Fibroblast of skin of abdomen (primary cell): ENCODE results near the gene PLVAP. TPM values are rescaled to one million over a fixed set of nuclear protein-coding genes. Genes with fewer than 3 reads are reported as not detected.

Source experiments
- DNase-seq: peaks from one replicate; pipeline ENCODE4 v3.0.0-alpha.2; 2013
- polyA plus RNA-seq, 2 experiments: library from polyadenylated mRNA; unstranded; fragments of 120-200 nt; gene quantifications; one replicate each; pipeline ENCODE4 v1.2.1, GENCODE V29; 2013; ENCODE audit not compliant: insufficient read length in 2 of 2

Gene PLVAP, protein sequence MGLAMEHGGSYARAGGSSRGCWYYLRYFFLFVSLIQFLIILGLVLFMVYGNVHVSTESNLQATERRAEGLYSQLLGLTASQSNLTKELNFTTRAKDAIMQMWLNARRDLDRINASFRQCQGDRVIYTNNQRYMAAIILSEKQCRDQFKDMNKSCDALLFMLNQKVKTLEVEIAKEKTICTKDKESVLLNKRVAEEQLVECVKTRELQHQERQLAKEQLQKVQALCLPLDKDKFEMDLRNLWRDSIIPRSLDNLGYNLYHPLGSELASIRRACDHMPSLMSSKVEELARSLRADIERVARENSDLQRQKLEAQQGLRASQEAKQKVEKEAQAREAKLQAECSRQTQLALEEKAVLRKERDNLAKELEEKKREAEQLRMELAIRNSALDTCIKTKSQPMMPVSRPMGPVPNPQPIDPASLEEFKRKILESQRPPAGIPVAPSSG
- polyA plus RNA-seq (2013, experiment 1 of 2; ENCODE audit: insufficient read length) = 0.05 TPM
- 0.20 TPM for polyA plus RNA-seq (2013, experiment 2 of 2; ENCODE audit: insufficient read length)

DNA sequence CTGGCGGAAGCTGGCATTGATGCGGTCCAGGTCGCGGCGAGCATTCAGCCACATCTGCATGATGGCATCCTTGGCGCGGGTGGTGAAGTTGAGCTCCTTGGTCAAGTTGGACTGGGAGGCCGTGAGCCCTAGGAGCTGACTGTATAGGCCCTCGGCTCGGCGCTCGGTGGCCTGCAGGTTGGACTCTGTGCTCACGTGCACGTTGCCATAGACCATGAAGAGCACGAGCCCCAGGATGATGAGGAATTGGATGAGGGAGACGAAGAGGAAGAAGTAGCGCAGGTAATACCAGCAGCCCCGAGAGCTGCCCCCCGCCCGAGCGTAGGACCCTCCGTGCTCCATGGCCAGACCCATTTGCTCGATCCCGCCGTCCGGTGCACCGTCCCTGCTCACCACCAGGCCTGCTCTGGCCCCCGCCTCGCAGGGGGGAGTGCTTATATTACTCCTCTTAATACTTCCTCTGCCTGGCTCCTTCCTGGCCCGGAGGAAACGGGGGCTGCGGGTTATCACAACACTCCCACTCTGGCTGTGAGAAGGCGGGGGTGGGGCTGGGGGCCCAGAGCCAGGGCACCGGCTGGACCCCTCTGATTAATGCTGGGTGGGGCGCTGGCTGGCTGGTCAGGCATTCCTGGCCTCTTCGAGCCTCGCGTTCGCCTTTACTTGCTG lies at the start of gene PLVAP:
Gene PLVAP (minus strand): TSS at position 408 of the 666 bp plus-strand sequence. CDS start 54 bp downstream, at position 354.
- no peak for DNase-seq

DNA sequence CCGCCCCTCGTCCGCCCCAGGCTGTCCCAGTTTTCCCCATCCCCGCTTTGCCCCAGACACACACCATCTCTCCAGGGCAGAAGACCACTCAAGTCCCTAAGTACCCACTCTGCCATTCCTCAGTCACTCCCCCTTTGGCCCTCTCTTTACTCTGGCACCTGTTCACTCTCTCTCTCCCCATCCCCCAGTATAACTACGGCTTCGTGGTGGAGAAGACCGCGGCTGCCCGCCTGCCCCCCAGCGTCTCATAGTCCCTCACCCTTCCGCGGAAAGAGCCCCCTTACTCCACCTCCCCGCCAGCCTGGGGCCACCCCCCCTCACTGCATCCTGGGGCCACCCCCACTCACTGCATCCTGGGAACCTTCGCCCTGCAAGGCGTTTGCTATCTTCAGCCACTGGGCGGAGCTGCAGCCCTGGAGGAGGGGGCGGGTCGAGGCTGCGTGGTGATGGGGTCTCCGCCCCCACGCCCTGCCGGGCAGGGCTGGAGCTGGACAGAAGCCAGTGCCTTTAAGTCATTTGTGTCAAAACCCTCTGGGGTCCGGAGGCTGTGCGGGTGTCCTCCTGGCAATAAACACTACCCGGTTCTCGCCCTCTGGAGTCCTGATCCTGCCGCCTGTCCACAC lies 47.7 kb upstream of the PLVAP start:
- no peak for DNase-seq

DNA sequence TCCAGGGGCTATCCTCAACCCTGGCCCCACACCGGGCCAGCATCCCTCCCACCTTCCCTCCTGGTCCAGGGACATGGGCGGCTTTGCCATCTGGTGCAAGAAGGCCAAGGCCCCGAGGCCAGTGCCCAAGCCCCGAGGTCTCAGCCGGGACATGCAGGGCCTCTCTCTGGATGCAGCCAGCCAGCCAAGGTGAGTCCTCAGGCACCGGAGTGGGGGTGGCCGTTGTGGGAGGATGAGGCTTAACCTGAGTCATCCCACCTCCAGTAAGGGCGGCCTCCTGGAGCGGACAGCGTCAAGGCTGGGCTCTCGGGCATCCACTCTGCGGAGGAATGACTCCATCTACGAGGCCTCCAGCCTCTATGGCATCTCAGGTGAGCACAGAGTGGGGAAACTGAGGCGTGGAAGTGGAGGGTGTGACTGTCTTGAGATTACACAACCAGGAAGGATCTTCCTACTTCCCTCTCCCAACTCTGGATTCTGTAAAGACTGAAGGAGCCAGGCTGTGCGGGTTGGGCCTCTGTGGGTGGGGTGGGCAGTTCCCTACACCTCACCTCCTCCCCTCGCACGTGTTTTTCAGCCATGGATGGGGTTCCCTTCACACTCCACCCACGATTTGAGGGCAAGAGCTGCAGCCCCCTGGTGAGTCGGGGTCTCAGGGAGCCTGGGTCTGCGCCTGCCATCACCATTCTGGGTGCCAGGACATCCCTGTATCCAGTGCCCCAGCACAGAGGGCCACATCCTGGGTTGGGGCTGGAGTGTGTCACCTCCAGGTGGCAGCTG lies 46.5 kb upstream of the PLVAP start:
- no peak for DNase-seq

DNA sequence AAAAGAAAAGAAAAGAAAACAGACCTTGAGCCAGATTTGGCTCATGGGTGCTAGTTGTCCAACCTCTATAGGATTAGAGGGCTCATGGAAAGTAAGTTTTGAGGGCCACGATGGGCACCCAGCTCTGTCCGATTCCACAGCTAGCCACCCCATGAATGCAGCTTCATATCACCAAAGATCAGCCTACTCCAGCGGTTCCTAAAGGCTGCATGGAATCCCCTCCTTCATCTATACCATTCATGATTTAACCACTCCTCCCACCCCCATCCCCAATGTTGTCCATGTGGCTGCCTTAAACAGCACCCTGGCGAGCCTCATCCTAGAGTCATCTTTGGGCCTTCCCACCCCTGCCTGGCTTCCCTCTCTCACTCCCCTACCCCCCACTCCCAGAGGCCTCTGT lies 44.8 kb upstream of the PLVAP start:
- DNase-seq = no peak

DNA sequence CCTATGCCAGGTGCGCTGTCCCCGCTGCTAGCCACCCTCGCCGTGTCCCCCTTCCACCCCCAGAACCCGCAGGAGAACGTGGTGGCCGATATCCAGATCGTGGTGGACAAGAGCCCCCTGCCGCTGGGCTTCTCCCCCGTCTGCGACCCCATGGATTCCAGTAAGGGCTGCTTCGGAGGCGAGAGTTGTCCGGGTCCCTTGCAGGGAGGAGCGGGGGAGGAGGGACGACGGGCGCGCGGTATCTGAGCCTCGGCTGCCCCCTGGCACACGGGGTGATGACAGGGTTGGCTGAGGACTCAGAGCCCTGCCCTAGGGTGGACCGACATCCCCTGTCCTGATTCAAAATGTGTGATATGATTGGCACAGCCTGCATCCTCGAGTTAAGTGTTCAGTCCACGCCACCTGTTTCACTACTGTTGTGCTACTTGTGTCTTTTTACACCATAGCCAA lies 43.4 kb upstream of the PLVAP start:
- DNase-seq = no peak

DNA sequence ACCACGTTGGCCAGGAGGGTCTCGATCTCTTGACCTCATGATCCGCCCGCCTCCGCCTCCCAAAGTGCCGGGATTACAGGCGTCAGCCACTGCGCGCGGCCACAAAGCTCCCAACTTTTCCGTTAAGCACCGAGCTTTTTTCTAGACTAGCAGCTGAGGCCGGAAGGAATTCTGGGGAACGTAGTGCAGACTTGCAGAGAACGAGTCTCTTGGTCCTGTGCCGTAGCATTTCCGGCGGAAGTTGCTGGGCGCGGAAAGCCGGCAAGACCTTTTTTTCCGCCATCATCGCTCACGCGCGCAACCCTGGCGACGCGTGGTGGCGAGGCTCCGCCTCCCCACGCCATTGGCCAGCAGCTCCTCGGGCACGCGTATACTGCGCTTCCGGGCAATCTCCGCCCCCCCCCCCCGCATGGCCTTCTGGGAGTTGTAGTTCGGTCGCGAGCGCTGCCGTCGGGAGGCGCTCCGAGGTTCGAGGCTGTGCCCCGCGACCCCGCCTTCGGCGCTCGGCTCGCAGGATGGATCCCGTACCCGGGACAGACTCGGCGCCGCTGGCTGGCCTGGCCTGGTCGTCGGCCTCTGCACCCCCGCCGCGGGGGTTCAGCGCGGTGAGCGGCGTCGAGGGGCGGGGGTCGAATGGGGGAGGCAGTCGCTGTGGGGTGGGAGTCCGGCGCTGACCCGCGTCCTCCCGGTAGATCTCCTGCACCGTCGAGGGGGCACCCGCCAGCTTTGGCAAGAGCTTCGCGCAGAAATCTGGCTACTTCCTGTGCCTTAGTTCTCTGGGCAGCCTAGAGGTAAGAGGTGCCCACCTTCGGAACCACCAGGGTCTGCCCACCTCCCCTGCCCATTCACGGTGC lies 42.7 kb upstream of the PLVAP start, which contains the start of gene MVB12A:
Gene MVB12A (plus strand): TSS at position 427 of the 854 bp plus-strand sequence. CDS start 89 bp downstream, at position 516.
- peak; percentile 100 for DNase-seq

DNA sequence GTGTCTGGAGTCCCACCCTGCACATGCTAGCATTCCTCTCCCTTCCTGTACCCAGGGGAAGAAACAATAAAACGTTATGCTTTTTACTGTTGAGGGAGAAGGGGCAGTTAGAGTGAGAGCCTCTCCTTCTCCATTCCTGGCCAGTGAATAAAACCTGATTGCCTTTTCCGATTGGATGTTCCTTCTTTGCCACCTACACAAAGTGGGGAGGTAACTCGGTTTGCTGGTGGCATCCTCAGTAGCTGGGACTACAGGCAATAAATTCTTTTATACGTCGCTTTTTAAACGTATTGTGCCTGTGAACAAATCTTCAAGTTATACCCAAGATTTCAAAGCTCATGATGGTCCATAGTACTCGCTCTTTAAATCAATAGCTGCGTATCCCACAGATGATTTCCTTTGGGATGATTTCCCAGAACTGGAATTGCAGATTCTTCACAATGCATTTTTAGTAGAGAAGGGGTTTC lies 42.0 kb upstream of the PLVAP start:
- no peak for DNase-seq

DNA sequence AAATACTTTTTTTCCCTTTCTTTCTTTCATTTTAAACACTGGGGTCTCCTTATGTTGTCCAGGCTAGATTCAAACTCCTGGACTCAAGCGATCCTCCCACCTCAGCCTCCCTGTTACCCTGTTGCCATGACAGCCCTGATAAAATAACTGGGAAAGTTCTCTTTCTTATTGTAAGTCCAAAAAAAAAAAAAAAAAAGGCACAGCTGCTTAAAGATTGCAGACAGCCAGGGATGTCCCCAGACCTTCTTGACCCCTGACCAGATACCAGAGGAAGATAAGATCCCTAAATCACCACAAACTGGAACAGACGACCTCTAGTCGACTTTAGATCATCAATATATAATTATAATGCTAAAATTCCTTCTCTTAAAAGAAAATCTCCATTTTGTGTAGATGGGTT lies 41.6 kb upstream of the PLVAP start:
- no peak for DNase-seq

DNA sequence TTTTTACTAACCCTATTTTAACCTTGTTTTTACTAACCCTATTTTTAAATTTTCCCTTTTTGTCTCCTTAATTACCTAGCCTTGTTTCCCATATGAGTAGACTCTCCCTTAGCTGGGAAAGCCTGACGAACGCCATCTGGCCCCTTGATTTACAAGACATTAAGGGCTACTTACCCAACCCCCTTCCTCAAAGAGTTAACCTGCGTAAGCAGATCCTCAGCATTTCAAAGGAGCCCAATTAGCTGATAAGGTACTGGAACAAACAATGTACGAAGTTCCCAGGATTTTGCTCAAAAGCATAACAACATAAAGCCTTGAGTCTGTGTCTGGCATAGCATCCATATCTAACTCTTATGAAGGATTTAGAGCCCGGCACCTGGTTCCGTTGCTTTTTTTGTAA lies 38.0 kb upstream of the PLVAP start:
- no peak for DNase-seq

DNA sequence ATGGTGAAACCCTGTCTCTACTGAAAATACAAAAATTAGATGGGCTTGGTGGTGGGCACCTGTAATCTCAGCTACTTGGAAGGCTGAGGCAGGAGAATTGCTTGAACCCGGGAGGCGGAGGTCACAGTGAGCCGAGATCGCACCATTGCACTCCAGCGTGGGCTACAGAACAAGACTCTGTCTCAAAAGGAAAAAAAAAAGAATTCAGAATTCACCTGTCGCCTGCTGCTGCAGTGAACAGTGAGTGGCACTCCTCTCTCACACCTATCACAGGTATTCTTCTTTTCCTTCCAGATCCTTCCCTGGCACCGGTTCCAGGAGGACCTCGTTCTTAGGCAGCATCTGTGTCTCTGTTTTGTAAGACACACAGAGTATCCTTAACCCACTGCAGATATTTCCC lies 37.0 kb upstream of the PLVAP start:
- no peak for DNase-seq

DNA sequence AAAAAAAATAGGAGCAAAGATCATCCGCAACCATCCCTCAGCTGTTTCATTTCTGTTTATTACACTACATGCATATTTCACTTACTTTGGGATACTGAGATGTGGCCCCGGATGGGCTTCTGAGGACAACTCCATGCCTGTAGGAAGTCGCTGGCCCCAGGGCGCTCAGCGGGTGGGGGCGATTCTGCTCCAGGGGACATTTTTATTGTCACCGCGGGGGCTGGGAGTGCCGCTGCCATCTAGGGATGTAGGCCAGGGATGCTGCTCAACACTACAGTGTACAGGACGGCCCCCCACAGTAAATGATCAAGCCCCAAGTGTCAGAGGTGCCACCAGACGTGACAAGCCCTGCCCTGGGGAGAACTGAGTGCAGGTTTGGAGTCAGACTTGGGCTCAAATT lies 34.7 kb upstream of the PLVAP start:
- no peak for DNase-seq

DNA sequence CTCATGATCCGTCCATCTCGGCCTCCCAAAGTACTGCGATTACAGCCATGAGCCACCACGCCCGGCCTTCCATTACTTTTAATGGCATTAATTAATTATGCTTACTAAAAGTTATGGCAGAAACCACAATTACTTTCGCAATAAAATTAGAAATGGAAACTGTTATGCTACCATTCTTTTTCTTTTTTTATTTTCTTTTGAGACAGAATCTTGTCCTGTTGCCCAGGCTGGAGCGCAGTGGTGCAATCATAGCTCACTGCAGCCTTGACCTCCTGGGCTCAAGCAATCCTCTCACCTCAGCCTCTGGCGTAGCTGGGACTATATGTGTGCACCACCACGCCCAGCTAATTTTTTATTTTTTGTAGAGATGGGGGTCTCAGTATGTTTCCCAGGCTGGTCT lies 32.8 kb upstream of the PLVAP start:
- no peak for DNase-seq

DNA sequence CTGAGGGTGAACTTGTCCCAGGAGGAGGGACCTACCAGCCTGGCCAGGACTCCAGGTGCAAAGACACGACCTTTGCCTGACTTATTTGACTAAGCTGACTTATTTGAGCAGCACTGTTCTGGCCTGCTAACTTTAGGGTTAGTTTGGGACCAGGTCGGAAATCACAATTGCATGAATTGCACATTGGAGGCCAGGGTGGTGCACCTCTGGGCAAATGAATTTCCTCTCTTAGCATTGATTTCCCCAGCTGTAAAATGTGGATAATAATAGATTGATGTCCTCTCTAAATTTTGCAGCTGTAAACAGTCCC lies 29.7 kb upstream of the PLVAP start:
- DNase-seq = no peak

DNA sequence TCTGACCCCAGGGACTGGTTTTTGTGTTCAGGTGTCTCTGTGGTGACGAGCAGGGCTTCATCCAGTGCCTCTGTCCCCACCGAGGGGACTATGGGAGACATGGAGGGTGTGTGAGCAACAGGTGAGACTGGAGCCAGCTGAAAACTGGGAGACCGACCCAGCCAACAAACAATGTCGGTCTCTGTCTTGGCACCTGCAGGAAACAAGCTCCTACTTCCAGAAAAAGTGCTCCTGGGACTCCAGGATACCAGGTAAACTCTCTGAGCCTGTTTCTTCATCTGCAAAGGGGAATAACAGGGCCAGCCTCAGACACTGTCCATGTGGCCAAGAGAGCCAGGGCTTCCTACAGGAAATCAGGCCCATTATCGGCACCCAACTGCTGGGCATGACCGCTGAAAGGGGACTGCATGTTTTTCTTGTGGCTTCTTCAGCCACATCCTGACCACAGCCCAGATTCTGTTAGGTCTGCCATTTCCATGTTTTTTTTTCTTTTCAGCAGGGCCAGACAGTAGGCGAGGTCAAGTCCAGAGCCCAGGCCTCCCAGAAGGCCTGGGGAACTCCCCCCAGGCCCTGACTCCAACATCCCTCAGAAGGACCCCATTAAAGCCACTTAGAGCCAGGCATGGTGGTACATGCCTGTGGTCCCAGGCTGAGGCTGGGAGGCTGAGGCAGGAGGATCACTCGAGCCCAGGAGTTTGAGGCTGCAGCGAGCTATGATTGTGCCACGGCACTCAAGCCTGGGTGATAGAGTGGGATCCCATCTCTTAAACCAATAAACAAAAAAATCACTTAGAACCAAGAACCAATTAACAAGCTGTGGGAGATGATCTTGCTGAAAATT lies 29.1 kb upstream of the PLVAP start:
- no peak for DNase-seq

DNA sequence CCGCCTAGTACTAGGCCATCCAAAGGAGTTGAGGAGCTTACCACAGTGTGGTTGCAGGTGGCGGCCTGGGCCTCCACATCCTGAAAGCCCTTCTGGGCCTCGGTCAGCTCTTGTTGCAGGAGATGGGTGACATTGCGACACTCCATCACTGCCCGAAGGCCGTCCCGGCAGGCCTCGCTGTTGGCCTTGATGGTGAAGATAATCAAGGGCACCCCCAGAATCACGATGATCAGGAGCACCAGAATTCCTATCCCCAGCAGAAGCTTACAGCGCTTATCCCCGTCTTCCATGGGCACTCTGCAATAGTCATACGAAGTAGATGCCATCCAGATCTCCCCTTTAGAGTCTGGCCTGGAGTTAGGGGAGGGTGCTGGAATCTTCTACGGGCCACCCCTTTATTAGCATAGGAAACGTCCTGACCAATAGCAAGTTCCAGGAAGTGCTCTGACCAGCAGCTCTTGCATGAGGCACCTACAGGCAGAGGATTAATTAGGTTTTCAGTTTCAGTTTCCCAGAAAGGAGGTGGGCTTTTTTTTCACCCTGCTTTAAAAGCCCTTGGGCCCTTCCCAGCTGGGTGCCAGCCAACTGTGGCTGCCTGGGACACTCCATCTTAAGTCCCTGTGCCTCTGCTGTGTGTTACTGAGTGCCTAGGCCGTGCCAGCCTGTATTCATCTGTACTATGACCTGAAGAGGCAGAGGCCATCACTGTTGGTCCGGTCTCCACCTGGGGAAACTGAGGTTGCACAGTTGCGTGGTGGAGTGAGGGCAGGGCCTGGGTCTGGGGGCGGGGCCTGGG lies 28.3 kb upstream of the PLVAP start, which contains the start of gene BST2:
Gene BST2 (minus strand): TSS at position 381 of the 796 bp plus-strand sequence. CDS start 55 bp downstream, at position 326.
- peak; percentile 35 for DNase-seq

DNA sequence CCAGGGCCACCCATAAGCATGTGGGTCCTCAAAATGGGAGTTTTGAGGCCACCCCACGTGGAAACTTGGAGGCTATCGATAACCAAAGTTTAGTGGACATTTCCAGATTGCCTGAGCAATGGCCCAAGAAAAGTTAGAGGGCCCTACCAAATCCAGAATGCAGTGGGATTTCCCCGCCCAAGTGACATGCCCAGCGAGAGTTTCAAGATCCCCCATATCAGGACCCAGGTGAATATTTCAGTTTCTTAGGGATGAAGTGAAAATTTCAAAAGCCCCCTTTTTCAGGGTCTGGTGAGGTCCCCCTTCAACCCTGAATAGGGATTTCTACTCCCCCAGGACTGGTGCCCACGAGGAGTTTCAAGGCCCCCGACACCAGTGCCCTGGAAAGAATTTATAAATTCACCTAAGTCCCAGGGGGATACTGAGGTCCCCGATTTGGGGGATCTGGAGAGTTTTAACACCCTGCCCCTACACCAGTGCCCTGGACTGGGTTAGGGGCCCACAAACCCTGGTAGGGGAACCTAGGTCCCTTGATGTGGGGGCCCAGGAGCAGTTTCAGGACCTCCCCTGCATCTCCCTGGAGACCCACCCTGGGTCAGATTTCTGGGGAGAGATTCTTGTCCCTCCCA lies 27.6 kb upstream of the PLVAP start:
- DNase-seq = no peak

DNA sequence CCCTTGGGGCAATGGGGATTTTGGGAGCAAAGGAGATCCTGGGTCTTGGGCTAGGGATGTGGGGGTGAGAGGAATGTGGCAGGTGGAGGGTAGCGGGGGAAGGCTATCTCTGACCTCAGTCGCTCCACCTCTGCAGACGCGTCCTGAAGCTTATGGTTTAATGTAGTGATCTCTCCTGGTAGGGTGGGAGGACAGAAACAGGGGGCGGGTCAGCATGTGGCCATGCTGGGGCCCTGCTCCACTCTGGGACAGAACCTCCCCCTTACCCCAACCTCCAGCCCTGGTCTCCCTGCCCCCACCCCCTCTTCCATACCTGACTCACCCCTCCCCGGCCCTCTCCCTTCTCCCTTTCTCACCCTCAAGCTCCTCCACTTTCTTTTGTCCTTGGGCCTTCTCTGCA lies 26.9 kb upstream of the PLVAP start:
- DNase-seq = no peak

DNA sequence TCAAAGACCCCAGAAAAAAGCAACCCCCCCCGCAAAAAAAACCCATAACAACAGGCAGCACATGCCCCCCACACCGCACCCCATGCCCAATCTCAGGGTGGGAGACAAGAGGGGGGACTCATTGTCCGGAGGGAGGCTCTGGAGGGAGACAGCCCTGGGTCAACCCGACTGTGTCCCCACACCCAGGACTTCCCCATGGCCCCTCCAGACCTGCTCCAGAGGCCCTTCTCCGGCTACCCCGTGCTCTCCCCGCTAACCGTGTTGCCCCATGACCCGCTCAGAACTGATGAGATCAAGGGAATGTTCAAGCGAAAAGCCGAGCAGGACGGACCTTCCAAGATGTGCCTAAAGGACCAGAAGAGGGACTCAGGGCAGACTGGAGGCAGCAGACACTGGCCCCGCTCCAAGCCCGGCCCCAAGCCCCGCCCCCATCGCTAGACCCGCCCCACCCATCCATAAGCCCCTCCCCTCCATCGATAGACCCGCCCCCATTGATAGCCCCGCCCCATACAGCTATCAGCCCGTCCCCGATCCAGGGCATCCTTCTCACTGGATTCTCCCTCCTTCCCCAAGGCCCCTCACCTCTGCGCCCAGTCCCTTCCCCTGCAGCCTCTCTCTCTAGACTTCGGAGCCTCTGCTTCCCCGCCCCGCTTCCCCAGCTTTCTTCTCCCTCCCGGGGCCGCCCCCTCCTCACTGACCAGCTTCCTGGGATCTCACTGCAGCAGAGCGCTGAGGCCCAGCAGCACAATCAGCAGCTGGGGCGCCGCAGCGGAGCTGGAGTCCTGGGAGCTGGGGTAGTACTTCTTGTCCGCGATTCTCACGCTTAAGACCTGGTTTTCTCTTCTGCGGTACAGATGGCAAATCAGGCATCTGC lies 26.1 kb upstream of the PLVAP start:
- no peak for DNase-seq
